Liver (tissue), 9 donors: ENCODE measurements around the gene TESMIN. TPM values are rescaled to one million over a fixed set of nuclear protein-coding genes. Genes with fewer than 3 reads are reported as not detected.

ENCODE experiments used
- DNase-seq: peaks from one replicate; pipeline ENCODE4 v3.0.0-alpha.2; 2017; ENCODE audit warnings: low spot score
- H3K27ac ChIP-seq, 2 donors: one replicate each; pipeline ENCODE4 v1.7.0; 2013; ENCODE audit warnings: inconsistent platforms in 2 of 2, low read length in 2 of 2, control low read depth in 1 of 2, low read depth in 1 of 2, mild to moderate bottlenecking in 1 of 2
- H3K27me3 ChIP-seq, 4 donors: one replicate each; pipeline versions ENCODE4 v1.6.1 to v1.7.0; 2013; ENCODE audit warnings: low read length in 3 of 4, inconsistent platforms in 1 of 4, mild to moderate bottlenecking in 1 of 4, moderate library complexity in 1 of 4; ENCODE audit not compliant: control insufficient read depth in 4 of 4, insufficient read depth in 4 of 4
- H3K36me3 ChIP-seq, 4 donors: one replicate each; pipeline versions ENCODE4 v1.6.1 to v1.7.0; 2013; ENCODE audit warnings: low read length in 3 of 4, mild to moderate bottlenecking in 3 of 4, low read depth in 1 of 4, moderate library complexity in 1 of 4; ENCODE audit not compliant: control insufficient read depth in 4 of 4, insufficient read depth in 3 of 4
- H3K4me1 ChIP-seq, 4 donors: one replicate each; pipeline versions ENCODE4 v1.6.1 to v1.7.0; 2013; ENCODE audit warnings: low read length in 3 of 4, mild to moderate bottlenecking in 3 of 4, moderate library complexity in 1 of 4; ENCODE audit not compliant: control insufficient read depth in 4 of 4, insufficient read depth in 4 of 4
- H3K4me3 ChIP-seq, 3 donors: one replicate each; pipeline versions ENCODE4 v1.6.1 to v1.7.0; 2013; ENCODE audit warnings: low read length in 3 of 3, control low read depth in 1 of 3, low read depth in 1 of 3, mild to moderate bottlenecking in 1 of 3
- H3K9ac ChIP-seq, 2 donors: one replicate each; pipeline ENCODE4 v1.7.0; 2013; ENCODE audit warnings: low read length in 2 of 2, mild to moderate bottlenecking in 2 of 2, moderate library complexity in 2 of 2, control low read depth in 1 of 2, low read depth in 1 of 2
- H3K9me3 ChIP-seq, 4 donors: one replicate each; pipeline versions ENCODE4 v1.6.1 to v1.7.0; 2013; ENCODE audit warnings: low read length in 3 of 4; ENCODE audit not compliant: control insufficient read depth in 4 of 4
- ATF3 ChIP-seq: IDR thresholded peaks from 2 replicates; pipeline ENCODE4 v1.6.1; 2016; ENCODE audit warnings: antibody characterized with exemption
- CTCF ChIP-seq: fragments of 150-350 bp; IDR thresholded peaks from 2 replicates; pipeline ENCODE4 v1.5.1; 2017; ENCODE audit warnings: improper control_type of control experiment, low read depth, low read length; ENCODE audit not compliant: missing input control
- EGR1 ChIP-seq, 2 donors: IDR thresholded peaks; 2 replicates each; pipeline ENCODE4 v1.6.1; 2016 to 2018; ENCODE audit warnings: antibody characterized with exemption in 2 of 2, low read depth in 2 of 2
- FOXA1 ChIP-seq: IDR thresholded peaks from 2 replicates; pipeline ENCODE4 v1.6.1; 2016; ENCODE audit warnings: antibody characterized with exemption
- FOXA2 ChIP-seq: IDR thresholded peaks from 2 replicates; pipeline ENCODE4 v1.6.1; 2016; ENCODE audit warnings: antibody characterized with exemption
- GABPA ChIP-seq, 2 donors: IDR thresholded peaks in 1 of 2; conservative IDR thresholded peaks in 1 of 2; 2 replicates each; pipeline ENCODE4 v1.6.1; 2016; ENCODE audit warnings: antibody characterized with exemption in 2 of 2, mild to moderate bottlenecking in 1 of 2, moderate library complexity in 1 of 2
- HNF4A ChIP-seq, 2 donors: conservative IDR thresholded peaks; 2 replicates each; pipeline ENCODE4 v1.6.1; 2016; ENCODE audit warnings: antibody characterized with exemption in 2 of 2, mild to moderate bottlenecking in 2 of 2
- JUND ChIP-seq, 2 donors: IDR thresholded peaks; 2 replicates each; pipeline ENCODE4 v1.6.1; 2016; ENCODE audit warnings: antibody characterized with exemption in 2 of 2
- NR2F2 ChIP-seq: IDR thresholded peaks from 2 replicates; pipeline ENCODE4 v1.6.1; 2016; ENCODE audit warnings: antibody characterized with exemption
- RAD21 ChIP-seq, 2 donors: IDR thresholded peaks; 2 replicates each; pipeline ENCODE4 v1.6.1; 2016; ENCODE audit warnings: antibody characterized with exemption in 2 of 2, mild to moderate bottlenecking in 2 of 2
- RXRA ChIP-seq, 2 donors: IDR thresholded peaks; 2 replicates each; pipeline ENCODE4 v1.6.1; 2017 to 2018; ENCODE audit warnings: antibody characterized with exemption in 2 of 2, mild to moderate bottlenecking in 1 of 2
- SP1 ChIP-seq: IDR thresholded peaks from 2 replicates; pipeline ENCODE4 v1.6.1; 2018; ENCODE audit warnings: antibody characterized with exemption, mild to moderate bottlenecking
- TAF1 ChIP-seq: conservative IDR thresholded peaks from 2 replicates; pipeline ENCODE4 v1.6.1; 2016; ENCODE audit warnings: antibody characterized with exemption, mild to moderate bottlenecking
- YY1 ChIP-seq: IDR thresholded peaks from 2 replicates; pipeline ENCODE4 v1.6.1; 2016; ENCODE audit warnings: antibody characterized with exemption, mild to moderate bottlenecking
- ZBTB33 ChIP-seq: IDR thresholded peaks from 2 replicates; pipeline ENCODE4 v1.6.1; 2016; ENCODE audit warnings: antibody characterized with exemption
- WGBS: extraction: QIAGEN DNeasy Blood & Tissue Kit; methylation state at CpG from one replicate; pipeline ENCODE4 v1.1.7; 2013; 5-methylcytosine and 5-hydroxymethylcytosine counted together
- polyA plus RNA-seq, 2 donors: library from polyadenylated mRNA; stranded (reverse) in 1 of 2; unstranded in 1 of 2; fragments of 200-250 nt in 1 of 2; fragments of >200 nt in 1 of 2; fragmentation: Nextera tagmentation in 1 of 2; extraction: Ambion mirVana in 1 of 2; gene quantifications; one replicate each; pipeline versions ENCODE4 v1.2.1 to v1.2.3, GENCODE V29; 2013 to 2015
- total RNA-seq, 2 donors: library from RNA; depleted of rRNA; stranded (reverse); fragments of >200 nt; gene quantifications; one replicate each; pipeline ENCODE4 v1.2.3, GENCODE V29; 2014
- TF ChIP-seq, protein P1 (sequence below): IDR thresholded peaks from 2 replicates; pipeline ENCODE4 v1.6.1; 2016; ENCODE audit warnings: antibody characterized with exemption, mild to moderate bottlenecking
- TF ChIP-seq, protein P2 (sequence below): IDR thresholded peaks from 2 replicates; pipeline ENCODE4 v1.6.1; 2016; ENCODE audit warnings: antibody characterized with exemption
- donor health status: healthy.
- donor health status: healthy.
- donor health status: healthy.
- donor health status: healthy.
- donor health status: healthy.

The TESMIN gene
- total and polyA plus RNA-seq, 4 donors: 0.27 to 2.5 (median 0.62) TPM

GRCh38 chr11:68727783-68728182 lies 23.5 kb downstream of the TESMIN start:
- Histone ChIP-seq H3K36me3 (no peaks in the 10 kb centered on the region), H3K4me3 (no peak overlapping the region), H3K9me3 (no peaks in the 10 kb centered on the region), H3K9ac (no peak overlapping the region), H3K4me1 (no peaks in the 10 kb centered on the region), H3K27me3 (no peaks in the 10 kb centered on the region), H3K27ac (no peak overlapping the region)
- WGBS: 86% methylated on average over 6 of the region's 6 CpGs
- no peak for TF ChIP-seq HNF4A (conservative IDR thresholded peaks at IDR 0.05)
- DNase-seq: no peak

GRCh38 chr11:68724293-68724692 lies 27.0 kb downstream of the TESMIN start:
- no peak for TF ChIP-seq ATF3
- TF ChIP-seq, protein P1, sequence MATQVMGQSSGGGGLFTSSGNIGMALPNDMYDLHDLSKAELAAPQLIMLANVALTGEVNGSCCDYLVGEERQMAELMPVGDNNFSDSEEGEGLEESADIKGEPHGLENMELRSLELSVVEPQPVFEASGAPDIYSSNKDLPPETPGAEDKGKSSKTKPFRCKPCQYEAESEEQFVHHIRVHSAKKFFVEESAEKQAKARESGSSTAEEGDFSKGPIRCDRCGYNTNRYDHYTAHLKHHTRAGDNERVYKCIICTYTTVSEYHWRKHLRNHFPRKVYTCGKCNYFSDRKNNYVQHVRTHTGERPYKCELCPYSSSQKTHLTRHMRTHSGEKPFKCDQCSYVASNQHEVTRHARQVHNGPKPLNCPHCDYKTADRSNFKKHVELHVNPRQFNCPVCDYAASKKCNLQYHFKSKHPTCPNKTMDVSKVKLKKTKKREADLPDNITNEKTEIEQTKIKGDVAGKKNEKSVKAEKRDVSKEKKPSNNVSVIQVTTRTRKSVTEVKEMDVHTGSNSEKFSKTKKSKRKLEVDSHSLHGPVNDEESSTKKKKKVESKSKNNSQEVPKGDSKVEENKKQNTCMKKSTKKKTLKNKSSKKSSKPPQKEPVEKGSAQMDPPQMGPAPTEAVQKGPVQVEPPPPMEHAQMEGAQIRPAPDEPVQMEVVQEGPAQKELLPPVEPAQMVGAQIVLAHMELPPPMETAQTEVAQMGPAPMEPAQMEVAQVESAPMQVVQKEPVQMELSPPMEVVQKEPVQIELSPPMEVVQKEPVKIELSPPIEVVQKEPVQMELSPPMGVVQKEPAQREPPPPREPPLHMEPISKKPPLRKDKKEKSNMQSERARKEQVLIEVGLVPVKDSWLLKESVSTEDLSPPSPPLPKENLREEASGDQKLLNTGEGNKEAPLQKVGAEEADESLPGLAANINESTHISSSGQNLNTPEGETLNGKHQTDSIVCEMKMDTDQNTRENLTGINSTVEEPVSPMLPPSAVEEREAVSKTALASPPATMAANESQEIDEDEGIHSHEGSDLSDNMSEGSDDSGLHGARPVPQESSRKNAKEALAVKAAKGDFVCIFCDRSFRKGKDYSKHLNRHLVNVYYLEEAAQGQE: no peak
- Histone ChIP-seq H3K9ac (no peak overlapping the region), H3K9me3 (peaks cover 0 to 9% (median 5%) of the 10 kb centered on the region in 4 donors), H3K27me3 (no peaks in the 10 kb centered on the region), H3K4me1 (no peaks in the 10 kb centered on the region), H3K4me3 (no peak overlapping the region), H3K36me3 (no peaks in the 10 kb centered on the region), H3K27ac (no peak overlapping the region)
- DNase-seq: no peak
- 78% methylated on average over 4 of the region's 4 CpGs for WGBS

- no peak overlapping the region for H3K4me3 ChIP-seq
- no peak for DNase-seq
- WGBS: 100% methylated on average over 1 of the region's 1 CpG
- H3K27me3 ChIP-seq: no peaks in the 10 kb centered on the region
- no peak overlapping the region for H3K27ac ChIP-seq
- H3K9ac ChIP-seq: no peak overlapping the region
- no peaks in the 10 kb centered on the region for H3K4me1 ChIP-seq
- H3K9me3 ChIP-seq: peaks cover 0 to 9% (median 7%) of the 10 kb centered on the region in 4 donors
- no peaks in the 10 kb centered on the region for H3K36me3 ChIP-seq
- TF ChIP-seq, protein P1: no peak
- TF ChIP-seq ATF3 (no peak), SP1 (no peak), FOXA1 (no peak), GABPA (IDR thresholded peaks at IDR 0.05 in 1 of 2, conservative IDR thresholded peaks at IDR 0.05 in 1 of 2) (no peak), NR2F2 (no peak), TAF1 (no peak), RAD21 (IDR thresholded peaks at IDR 0.05) (no peak), FOXA2 (no peak), YY1 (no peak), HNF4A (conservative IDR thresholded peaks at IDR 0.05) (no peak), ZBTB33 (no peak), CTCF (no peak), JUND (IDR thresholded peaks at IDR 0.05) (no peak), EGR1 (IDR thresholded peaks at IDR 0.05; ENCODE audit: low read depth in 2 of 2) (no peak), RXRA (IDR thresholded peaks at IDR 0.05) (no peak)
- TF ChIP-seq, protein P2, sequence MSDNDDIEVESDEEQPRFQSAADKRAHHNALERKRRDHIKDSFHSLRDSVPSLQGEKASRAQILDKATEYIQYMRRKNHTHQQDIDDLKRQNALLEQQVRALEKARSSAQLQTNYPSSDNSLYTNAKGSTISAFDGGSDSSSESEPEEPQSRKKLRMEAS: no peak
Observed at GRCh38 chr11:68722143-68722542, 29.2 kb downstream of the TESMIN start.
